HCT116 (cell line): ENCODE results near the gene CORT. TPM values are rescaled to one million over a fixed set of nuclear protein-coding genes. Genes with fewer than 3 reads are reported as not detected.

Experiments
- ATAC-seq: fragments of 200-7000 bp; cut with Tn5 transposase; 2 replicates; pipeline ENCODE4 v1.9.1; 2020; ENCODE audit warnings: mild to moderate bottlenecking, moderate library complexity
- BruUV-seq: library from RNA; stranded (reverse); fragments of 400-500 nt; replicated peaks from 2 replicates; lab custom pipeline; 2021; lab: Mats Ljungman, UMichigan
- CTCF ChIA-PET: fragments of 300-600 bp; sonication (Branson Sonifier 250); formaldehyde crosslinking; loops from one replicate; lab custom pipeline; 2021; ENCODE audit warnings: antibody characterized with exemption; lab: Charles Lee
- POLR2A ChIA-PET: fragments of 300-600, 350-600 bp; sonication (Branson Sonifier 250); formaldehyde crosslinking; loops from one replicate; lab custom pipeline; 2021; ENCODE audit warnings: antibody characterized with exemption; lab: Charles Lee
- RAD21 ChIA-PET, 2 experiments: fragments of 300-600 bp; sonication (Branson Sonifier 250); formaldehyde crosslinking; loops; one replicate each; lab custom pipeline; 2023; ENCODE audit warnings: low total read pairs in 2 of 2; ENCODE audit not compliant: uncharacterized antibody in 2 of 2, unreplicated experiment in 2 of 2, low non-redundant PET in 1 of 2; lab: Charles Lee
- DNase-seq: peaks from one replicate; pipeline ENCODE4 v3.0.0-alpha.2; 2010; ENCODE audit warnings: low read depth, low spot score
- H2AFZ ChIP-seq: fragments of 200-600 bp; shearing (Covaris generic), sonication (generic); 2 replicates; pipeline ENCODE4 v1.6.1; 2017; ENCODE audit warnings: low read depth, mixed run types, mixed read lengths, antibody characterized with exemption, low read length; ENCODE audit not compliant: poor library complexity, severe bottlenecking
- H3K27ac ChIP-seq: 2 replicates; pipeline ENCODE4 v1.5.1; 2012; ENCODE audit warnings: low read depth, low read length
- H3K27me3 ChIP-seq: fragments of 200-600 bp; sonication (generic); 2 replicates; pipeline ENCODE4 v1.6.1; 2016; ENCODE audit warnings: mixed run types, low read length, mixed read lengths; ENCODE audit not compliant: insufficient read depth
- H3K36me3 ChIP-seq, 2 experiments: fragments of 200-500 bp in 1 of 2; fragments of 200-600 bp in 1 of 2; sonication (Bioruptor generic) in 1 of 2; sonication (generic) in 1 of 2; 2 replicates each; pipeline versions ENCODE4 v1.5.1 to v1.6.1; 2014 to 2016; ENCODE audit warnings: low read length in 2 of 2, inconsistent platforms in 1 of 2, mixed read lengths in 1 of 2, mixed run types in 1 of 2; ENCODE audit not compliant: insufficient read depth in 2 of 2, control insufficient read depth in 1 of 2
- H3K4me1 ChIP-seq, 2 experiments: fragments of 200-600 bp in 1 of 2; sonication (generic) in 1 of 2; 2 replicates each; pipeline versions ENCODE4 v1.5.1 to v1.6.1; 2012 to 2017; ENCODE audit warnings: low read length in 2 of 2, inconsistent platforms in 1 of 2, mild to moderate bottlenecking in 1 of 2, mixed read lengths in 1 of 2, mixed run types in 1 of 2, moderate library complexity in 1 of 2; ENCODE audit not compliant: insufficient read depth in 2 of 2, control insufficient read depth in 1 of 2
- H3K4me2 ChIP-seq: fragments of 200-600 bp; sonication (generic); 2 replicates; pipeline ENCODE4 v1.6.1; 2017; ENCODE audit warnings: mixed run types, low read length, mixed read lengths
- H3K4me3 ChIP-seq, 2 experiments: fragments of 200-600 bp in 1 of 2; sonication (generic) in 1 of 2; replicated peaks in 1 of 2; 2 replicates each; pipeline ENCODE4 v1.5.1; 2011 to 2016; ENCODE audit warnings: low read length in 2 of 2, control low read depth in 1 of 2, low read depth in 1 of 2, mild to moderate bottlenecking in 1 of 2, mixed read lengths in 1 of 2, mixed run types in 1 of 2
- H3K79me2 ChIP-seq: fragments of 200-600 bp; sonication (generic); 2 replicates; pipeline ENCODE4 v1.6.1; 2017; ENCODE audit warnings: mild to moderate bottlenecking, mixed run types, low read length, moderate library complexity, mixed read lengths; ENCODE audit not compliant: insufficient read depth
- H3K9ac ChIP-seq: fragments of 200-600 bp; sonication (generic); 2 replicates; pipeline ENCODE4 v1.6.1; 2016; ENCODE audit warnings: low read length, mixed read lengths
- H3K9me2 ChIP-seq: fragments of 200-600 bp; sonication (generic), shearing (Covaris generic); 2 replicates; pipeline ENCODE4 v1.6.1; 2017; ENCODE audit warnings: mixed run types, mild to moderate bottlenecking, moderate library complexity; ENCODE audit not compliant: insufficient read depth
- H3K9me3 ChIP-seq, 2 experiments: fragments of 200-500 bp in 1 of 2; fragments of 200-600 bp in 1 of 2; sonication (Bioruptor generic) in 1 of 2; sonication (generic) in 1 of 2; 2 replicates each; pipeline ENCODE4 v1.6.1; 2014 to 2017; ENCODE audit warnings: low read length in 2 of 2, mixed read lengths in 2 of 2, inconsistent platforms in 1 of 2, low read depth in 1 of 2, mild to moderate bottlenecking in 1 of 2, mixed run types in 1 of 2, moderate library complexity in 1 of 2; ENCODE audit not compliant: control insufficient read depth in 1 of 2, insufficient read depth in 1 of 2
- H4K20me1 ChIP-seq: fragments of 200-600 bp; sonication (generic), shearing (Covaris generic); 2 replicates; pipeline ENCODE4 v1.6.1; 2017; ENCODE audit warnings: mixed run types, mild to moderate bottlenecking, moderate library complexity; ENCODE audit not compliant: insufficient read depth
- CBX3 ChIP-seq: IDR thresholded peaks from 2 replicates; pipeline ENCODE4 v1.6.1; 2012; ENCODE audit warnings: low read depth
- CEBPB ChIP-seq: IDR thresholded peaks from 2 replicates; pipeline ENCODE4 v1.6.1; 2012; ENCODE audit warnings: low read depth
- ELF1 ChIP-seq: IDR thresholded peaks from 2 replicates; pipeline ENCODE4 v1.6.1; 2012; ENCODE audit warnings: low read depth, borderline replicate concordance
- EZH2 ChIP-seq: fragments of 200-600 bp; sonication (generic); IDR thresholded peaks from 2 replicates; pipeline ENCODE4 v1.6.1; 2017; ENCODE audit warnings: antibody characterized with exemption, mixed run types
- EZH2phosphoT487 ChIP-seq: fragments of 200-600 bp; IDR thresholded peaks from 2 replicates; pipeline ENCODE4 v1.6.1; 2018; ENCODE audit warnings: antibody characterized with exemption, borderline replicate concordance
- JUND ChIP-seq: IDR thresholded peaks from 2 replicates; pipeline ENCODE4 v1.6.1; 2012
- POLR2A ChIP-seq: IDR thresholded peaks from 2 replicates; pipeline ENCODE4 v1.7.0; 2011; ENCODE audit warnings: borderline replicate concordance; ENCODE audit not compliant: insufficient read depth, insufficient read length; ENCODE audit errors: extremely low read depth
- POLR2AphosphoS5 ChIP-seq: IDR thresholded peaks from 2 replicates; pipeline ENCODE4 v1.6.1; 2011; ENCODE audit warnings: mild to moderate bottlenecking, low read depth, low read length, moderate library complexity
- SIN3A ChIP-seq: IDR thresholded peaks from 2 replicates; pipeline ENCODE4 v1.6.1; 2012; ENCODE audit warnings: low read depth
- SP1 ChIP-seq: IDR thresholded peaks from 2 replicates; pipeline ENCODE4 v1.6.1; 2012; ENCODE audit warnings: low read depth
- SRF ChIP-seq: IDR thresholded peaks from 2 replicates; pipeline ENCODE4 v1.6.1; 2012; ENCODE audit warnings: low read depth
- TCF7L2 ChIP-seq: IDR thresholded peaks from 2 replicates; pipeline ENCODE4 v1.7.0; 2011; ENCODE audit warnings: borderline replicate concordance, inconsistent platforms; ENCODE audit not compliant: insufficient read depth, insufficient read length; ENCODE audit errors: extremely low read depth
- YY1 ChIP-seq: IDR thresholded peaks from 2 replicates; pipeline ENCODE4 v1.6.1; 2011; ENCODE audit warnings: low read length, low read depth, moderate library complexity, mild to moderate bottlenecking; ENCODE audit not compliant: insufficient replicate concordance; ENCODE audit errors: extremely low read depth
- ZFX ChIP-seq: fragments of 450-650 bp; IDR thresholded peaks from 2 replicates; pipeline ENCODE4 v1.6.1; 2017
- intact Hi-C: fragments of 100-400 bp; cut with micrococcal nuclease; formaldehyde crosslinking; loops from 2 replicates; pipeline ENCODE4 v1.10.0; 2022
- total RNA-seq: library from RNA; stranded (reverse); gene quantifications from one replicate; pipeline ENCODE4 v1.2.1, GENCODE V29; 2021; ENCODE audit not compliant: unreplicated experiment
- TF ChIP-seq, protein P1 (sequence below): IDR thresholded peaks from 2 replicates; pipeline ENCODE4 v1.6.1; 2012
- TF ChIP-seq, protein P2 (sequence below), 3 experiments: fragments of 200-600 bp in 1 of 3; sonication (generic) in 1 of 3; IDR thresholded peaks in 2 of 3; conservative IDR thresholded peaks in 1 of 3; 2 replicates each; pipeline ENCODE4 v1.5.1; 2012 to 2017; ENCODE audit warnings: low read depth in 2 of 3, low read length in 2 of 3, antibody characterized with exemption in 1 of 3, borderline replicate concordance in 1 of 3, control low read depth in 1 of 3, mild to moderate bottlenecking in 1 of 3, mixed read lengths in 1 of 3, mixed run types in 1 of 3, moderate library complexity in 1 of 3; ENCODE audit not compliant: insufficient read depth in 1 of 3
- TF ChIP-seq, protein P3 (sequence below): IDR thresholded peaks from 2 replicates; pipeline ENCODE4 v1.6.1; 2012; ENCODE audit warnings: low read depth
- TF ChIP-seq, protein P4 (sequence below): IDR thresholded peaks from 2 replicates; pipeline ENCODE4 v1.6.1; 2011; ENCODE audit warnings: mild to moderate bottlenecking, low read length, moderate library complexity; ENCODE audit not compliant: insufficient replicate concordance; ENCODE audit errors: extremely low read depth
- TF ChIP-seq, protein P5 (sequence below): IDR thresholded peaks from 2 replicates; pipeline ENCODE4 v1.6.1; 2012

The CORT gene
- total RNA-seq, 1 experiment from 2014 or later = 0.84 TPM

DNA sequence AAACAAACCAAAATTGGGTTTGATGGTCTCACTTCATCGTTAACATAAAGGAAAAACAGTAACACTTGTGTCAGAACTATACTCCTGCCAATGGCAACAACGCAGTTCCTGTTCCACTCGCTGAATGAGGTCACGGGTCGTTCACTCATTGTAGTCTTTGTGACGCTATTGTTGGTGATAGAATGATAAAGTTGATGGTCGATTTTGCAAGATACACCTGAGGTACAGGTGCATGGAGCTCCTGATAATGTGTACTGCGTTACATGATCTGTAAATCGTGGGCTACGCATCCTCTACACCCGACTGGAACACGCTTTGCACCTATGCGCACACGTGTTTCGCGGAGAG, 20.0 kb upstream of the CORT start:
- H3K9ac ChIP-seq = peak overlapping the region; percentile 92
- no peaks in the 10 kb centered on the region for H3K27me3 ChIP-seq
- no peaks in the 10 kb centered on the region for H3K9me3 ChIP-seq
- intact Hi-C loops = loop anchor here (1.0 to 5.0 kb wide), 3 partner anchors 64 to 803 kb away; no protein-coding TSS in a partner anchor
- POLR2A ChIA-PET = interaction anchor here (1.1 to 1.2 kb wide), 2 partner anchors 26 to 64 kb away, joined by 3 to 7 read pairs; no protein-coding TSS in a partner anchor
- no peak for TF ChIP-seq YY1
- TF ChIP-seq, protein P1, sequence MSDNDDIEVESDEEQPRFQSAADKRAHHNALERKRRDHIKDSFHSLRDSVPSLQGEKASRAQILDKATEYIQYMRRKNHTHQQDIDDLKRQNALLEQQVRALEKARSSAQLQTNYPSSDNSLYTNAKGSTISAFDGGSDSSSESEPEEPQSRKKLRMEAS = no peak
- TF ChIP-seq ELF1 = no peak
- no peak for TF ChIP-seq POLR2A
- no peak for TF ChIP-seq TCF7L2
- TF ChIP-seq, protein P2, sequence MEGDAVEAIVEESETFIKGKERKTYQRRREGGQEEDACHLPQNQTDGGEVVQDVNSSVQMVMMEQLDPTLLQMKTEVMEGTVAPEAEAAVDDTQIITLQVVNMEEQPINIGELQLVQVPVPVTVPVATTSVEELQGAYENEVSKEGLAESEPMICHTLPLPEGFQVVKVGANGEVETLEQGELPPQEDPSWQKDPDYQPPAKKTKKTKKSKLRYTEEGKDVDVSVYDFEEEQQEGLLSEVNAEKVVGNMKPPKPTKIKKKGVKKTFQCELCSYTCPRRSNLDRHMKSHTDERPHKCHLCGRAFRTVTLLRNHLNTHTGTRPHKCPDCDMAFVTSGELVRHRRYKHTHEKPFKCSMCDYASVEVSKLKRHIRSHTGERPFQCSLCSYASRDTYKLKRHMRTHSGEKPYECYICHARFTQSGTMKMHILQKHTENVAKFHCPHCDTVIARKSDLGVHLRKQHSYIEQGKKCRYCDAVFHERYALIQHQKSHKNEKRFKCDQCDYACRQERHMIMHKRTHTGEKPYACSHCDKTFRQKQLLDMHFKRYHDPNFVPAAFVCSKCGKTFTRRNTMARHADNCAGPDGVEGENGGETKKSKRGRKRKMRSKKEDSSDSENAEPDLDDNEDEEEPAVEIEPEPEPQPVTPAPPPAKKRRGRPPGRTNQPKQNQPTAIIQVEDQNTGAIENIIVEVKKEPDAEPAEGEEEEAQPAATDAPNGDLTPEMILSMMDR (IDR thresholded peaks at IDR 0.05 in 2 of 3, conservative IDR thresholded peaks at IDR 0.05 in 1 of 3; ENCODE audit: borderline replicate concordance in 1 of 3, insufficient read depth in 1 of 3, low read depth in 2 of 3, low read length in 2 of 3) = no peak
- TF ChIP-seq SRF = no peak
- no peak for TF ChIP-seq EZH2
- no peak for TF ChIP-seq POLR2AphosphoS5
- no peak for TF ChIP-seq SIN3A
- TF ChIP-seq SP1 = no peak
- no peak for TF ChIP-seq ZFX
- TF ChIP-seq, protein P3, sequence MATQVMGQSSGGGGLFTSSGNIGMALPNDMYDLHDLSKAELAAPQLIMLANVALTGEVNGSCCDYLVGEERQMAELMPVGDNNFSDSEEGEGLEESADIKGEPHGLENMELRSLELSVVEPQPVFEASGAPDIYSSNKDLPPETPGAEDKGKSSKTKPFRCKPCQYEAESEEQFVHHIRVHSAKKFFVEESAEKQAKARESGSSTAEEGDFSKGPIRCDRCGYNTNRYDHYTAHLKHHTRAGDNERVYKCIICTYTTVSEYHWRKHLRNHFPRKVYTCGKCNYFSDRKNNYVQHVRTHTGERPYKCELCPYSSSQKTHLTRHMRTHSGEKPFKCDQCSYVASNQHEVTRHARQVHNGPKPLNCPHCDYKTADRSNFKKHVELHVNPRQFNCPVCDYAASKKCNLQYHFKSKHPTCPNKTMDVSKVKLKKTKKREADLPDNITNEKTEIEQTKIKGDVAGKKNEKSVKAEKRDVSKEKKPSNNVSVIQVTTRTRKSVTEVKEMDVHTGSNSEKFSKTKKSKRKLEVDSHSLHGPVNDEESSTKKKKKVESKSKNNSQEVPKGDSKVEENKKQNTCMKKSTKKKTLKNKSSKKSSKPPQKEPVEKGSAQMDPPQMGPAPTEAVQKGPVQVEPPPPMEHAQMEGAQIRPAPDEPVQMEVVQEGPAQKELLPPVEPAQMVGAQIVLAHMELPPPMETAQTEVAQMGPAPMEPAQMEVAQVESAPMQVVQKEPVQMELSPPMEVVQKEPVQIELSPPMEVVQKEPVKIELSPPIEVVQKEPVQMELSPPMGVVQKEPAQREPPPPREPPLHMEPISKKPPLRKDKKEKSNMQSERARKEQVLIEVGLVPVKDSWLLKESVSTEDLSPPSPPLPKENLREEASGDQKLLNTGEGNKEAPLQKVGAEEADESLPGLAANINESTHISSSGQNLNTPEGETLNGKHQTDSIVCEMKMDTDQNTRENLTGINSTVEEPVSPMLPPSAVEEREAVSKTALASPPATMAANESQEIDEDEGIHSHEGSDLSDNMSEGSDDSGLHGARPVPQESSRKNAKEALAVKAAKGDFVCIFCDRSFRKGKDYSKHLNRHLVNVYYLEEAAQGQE = no peak
- TF ChIP-seq, protein P4, sequence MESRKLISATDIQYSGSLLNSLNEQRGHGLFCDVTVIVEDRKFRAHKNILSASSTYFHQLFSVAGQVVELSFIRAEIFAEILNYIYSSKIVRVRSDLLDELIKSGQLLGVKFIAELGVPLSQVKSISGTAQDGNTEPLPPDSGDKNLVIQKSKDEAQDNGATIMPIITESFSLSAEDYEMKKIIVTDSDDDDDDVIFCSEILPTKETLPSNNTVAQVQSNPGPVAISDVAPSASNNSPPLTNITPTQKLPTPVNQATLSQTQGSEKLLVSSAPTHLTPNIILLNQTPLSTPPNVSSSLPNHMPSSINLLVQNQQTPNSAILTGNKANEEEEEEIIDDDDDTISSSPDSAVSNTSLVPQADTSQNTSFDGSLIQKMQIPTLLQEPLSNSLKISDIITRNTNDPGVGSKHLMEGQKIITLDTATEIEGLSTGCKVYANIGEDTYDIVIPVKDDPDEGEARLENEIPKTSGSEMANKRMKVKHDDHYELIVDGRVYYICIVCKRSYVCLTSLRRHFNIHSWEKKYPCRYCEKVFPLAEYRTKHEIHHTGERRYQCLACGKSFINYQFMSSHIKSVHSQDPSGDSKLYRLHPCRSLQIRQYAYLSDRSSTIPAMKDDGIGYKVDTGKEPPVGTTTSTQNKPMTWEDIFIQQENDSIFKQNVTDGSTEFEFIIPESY = no peak
- TF ChIP-seq, protein P5, sequence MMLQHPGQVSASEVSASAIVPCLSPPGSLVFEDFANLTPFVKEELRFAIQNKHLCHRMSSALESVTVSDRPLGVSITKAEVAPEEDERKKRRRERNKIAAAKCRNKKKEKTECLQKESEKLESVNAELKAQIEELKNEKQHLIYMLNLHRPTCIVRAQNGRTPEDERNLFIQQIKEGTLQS = no peak
- TF ChIP-seq CBX3 = no peak
- no peak for TF ChIP-seq CEBPB
- no peak for TF ChIP-seq JUND
- TF ChIP-seq EZH2phosphoT487 = no peak
- H3K27ac ChIP-seq = peak overlapping the region; percentile 66
- H3K4me1 ChIP-seq = peaks cover 2 to 19% of the 10 kb centered on the region in 2 experiments; a peak in 3 of 4 replicates
- H3K4me2 ChIP-seq = peak overlapping the region; percentile 81
- RAD21 ChIA-PET = interaction anchor here in 1 of 2 experiments (0.6 to 1.2 kb wide), 3 partner anchors 30 to 438 kb away, joined by 3 to 5 read pairs (median 3); no protein-coding TSS in a partner anchor
- ATAC-seq = no peak
- TSS peak; percentile 79 for BruUV-seq
- H3K4me3 ChIP-seq = peak overlapping the region; percentile 67 to 90
- no peaks in the 10 kb centered on the region for H3K9me2 ChIP-seq
- peaks cover 8% of the 10 kb centered on the region; the same call in 1 of the 2 replicates for H3K79me2 ChIP-seq
- no peaks in the 10 kb centered on the region for H4K20me1 ChIP-seq
- CTCF ChIA-PET = interaction anchor here (0.7 to 2.2 kb wide), 9 partner anchors 27 to 437 kb away, joined by 3 to 25 read pairs (median 4); partner anchors contain the start of gene PGD
- no peak for DNase-seq
- H2AFZ ChIP-seq = no peak overlapping the region
- no peaks in the 10 kb centered on the region for H3K36me3 ChIP-seq
